ENCODE measurements around the gene COG4. TPM values are rescaled to one million over a fixed set of nuclear protein-coding genes. Genes with fewer than 3 reads are reported as not detected.

The COG4 gene
- total RNA-seq, 2 donors from 2014 or later, result 62.7 to 71.4 TPM

DNA sequence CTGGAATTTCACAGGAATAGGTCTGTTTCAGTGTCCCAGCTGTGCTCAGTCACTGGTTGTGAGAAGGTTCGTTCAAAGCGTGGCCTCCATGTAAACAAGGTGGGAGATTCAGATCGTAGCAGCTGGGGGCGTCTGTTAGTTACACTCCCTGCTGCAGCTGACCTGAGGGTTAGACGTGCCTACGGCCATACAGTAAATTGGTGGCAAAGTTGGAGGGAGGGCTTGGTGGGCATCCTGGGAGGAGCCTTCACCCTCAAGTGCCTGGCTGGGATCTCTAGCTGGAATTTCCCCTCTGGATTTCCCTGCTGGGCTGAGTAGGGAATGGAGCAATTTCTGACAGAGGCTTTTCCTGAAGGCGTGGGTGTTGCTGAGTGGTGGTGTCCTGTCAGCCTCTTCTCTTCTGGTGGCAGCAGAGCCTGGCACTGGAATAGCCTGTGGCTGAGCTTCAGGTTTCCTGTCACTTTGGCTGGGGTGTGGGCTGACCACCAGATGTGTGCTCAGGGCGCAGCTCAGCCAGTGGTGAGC lies 62.6 kb downstream of the COG4 start:
- peaks cover 5% of the 10 kb centered on the region for H3K4me1 ChIP-seq (ENCODE audit: control insufficient read depth, insufficient read depth, low read length)
- no peak overlapping the region for H3K4me3 ChIP-seq (ENCODE audit: low read length)
- peaks cover 18% of the 10 kb centered on the region for H3K4me1 Mint-ChIP-seq
- no peaks in the 10 kb centered on the region for H3K27me3 Mint-ChIP-seq (ENCODE audit: insufficient read depth)
- H3K27me3 ChIP-seq (ENCODE audit: control insufficient read depth, insufficient read depth, low read length, poor library complexity, severe bottlenecking), result no peaks in the 10 kb centered on the region
- H3K9me3 ChIP-seq (ENCODE audit: control insufficient read depth, low read length), result no peaks in the 10 kb centered on the region
- DNase-seq, result peak; percentile 80
- no peaks in the 10 kb centered on the region for H3K36me3 Mint-ChIP-seq (ENCODE audit: low read depth)
- no peaks in the 10 kb centered on the region for H3K9me3 Mint-ChIP-seq
- no peak overlapping the region for H3K9ac ChIP-seq (ENCODE audit: extremely low read depth, low read length, poor library complexity, severe bottlenecking)
- H3K4me3 Mint-ChIP-seq, result no peak overlapping the region
- H3K36me3 ChIP-seq (ENCODE audit: control insufficient read depth, insufficient read depth, low read length), result peaks cover 6% of the 10 kb centered on the region
- H3K27ac Mint-ChIP-seq, result peak overlapping the region; percentile 75
- whole genome bisulfite sequencing, 2 experiments (ENCODE audit: insufficient coverage in 1 of 2, insufficient read length in 1 of 2), result 65 to 74% methylated on average over 6 to 8 of the region's 8 CpGs
- H3K27ac ChIP-seq (ENCODE audit: low read depth, low read length), result peak overlapping the region; percentile 49
- TF ChIP-seq, protein P1, sequence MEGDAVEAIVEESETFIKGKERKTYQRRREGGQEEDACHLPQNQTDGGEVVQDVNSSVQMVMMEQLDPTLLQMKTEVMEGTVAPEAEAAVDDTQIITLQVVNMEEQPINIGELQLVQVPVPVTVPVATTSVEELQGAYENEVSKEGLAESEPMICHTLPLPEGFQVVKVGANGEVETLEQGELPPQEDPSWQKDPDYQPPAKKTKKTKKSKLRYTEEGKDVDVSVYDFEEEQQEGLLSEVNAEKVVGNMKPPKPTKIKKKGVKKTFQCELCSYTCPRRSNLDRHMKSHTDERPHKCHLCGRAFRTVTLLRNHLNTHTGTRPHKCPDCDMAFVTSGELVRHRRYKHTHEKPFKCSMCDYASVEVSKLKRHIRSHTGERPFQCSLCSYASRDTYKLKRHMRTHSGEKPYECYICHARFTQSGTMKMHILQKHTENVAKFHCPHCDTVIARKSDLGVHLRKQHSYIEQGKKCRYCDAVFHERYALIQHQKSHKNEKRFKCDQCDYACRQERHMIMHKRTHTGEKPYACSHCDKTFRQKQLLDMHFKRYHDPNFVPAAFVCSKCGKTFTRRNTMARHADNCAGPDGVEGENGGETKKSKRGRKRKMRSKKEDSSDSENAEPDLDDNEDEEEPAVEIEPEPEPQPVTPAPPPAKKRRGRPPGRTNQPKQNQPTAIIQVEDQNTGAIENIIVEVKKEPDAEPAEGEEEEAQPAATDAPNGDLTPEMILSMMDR (conservative IDR thresholded peaks at IDR 0.05), result peak; percentile 31

DNA sequence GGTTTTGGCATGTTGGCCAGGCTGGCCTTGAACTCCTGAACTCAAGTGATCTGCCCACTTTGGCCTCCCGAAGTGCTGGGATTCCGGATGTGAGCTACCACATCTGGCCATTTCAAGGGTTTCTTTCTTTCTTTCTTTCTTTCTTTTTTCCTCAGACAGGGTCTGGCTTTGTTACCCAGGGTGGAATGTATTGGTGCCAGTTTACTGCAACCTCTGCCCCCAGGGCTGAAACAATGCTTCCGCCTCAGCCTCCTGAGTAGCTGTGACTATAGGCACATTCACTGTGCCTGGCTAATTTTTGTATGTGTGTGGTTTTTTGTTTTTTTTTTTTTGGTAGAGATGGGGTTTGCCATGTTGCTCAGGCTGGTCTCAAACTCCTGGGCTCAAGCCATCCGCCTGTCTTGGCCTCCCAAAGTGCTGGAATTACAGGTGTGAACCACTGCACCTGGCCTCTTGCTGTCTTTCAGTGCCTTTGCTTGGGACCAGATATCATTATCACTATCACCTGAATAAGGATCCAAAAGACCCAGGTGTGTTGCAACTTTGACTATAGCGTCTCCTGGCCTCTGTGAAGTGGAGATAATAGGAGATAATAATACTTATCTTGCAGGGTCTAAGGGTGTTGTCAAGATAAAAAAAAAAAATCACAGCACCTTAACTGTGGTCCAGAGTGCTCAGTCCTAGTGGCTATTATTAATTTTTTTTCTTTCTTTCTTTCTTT lies 65.7 kb downstream of the COG4 start:
- H3K27me3 ChIP-seq (ENCODE audit: control insufficient read depth, insufficient read depth, low read length, poor library complexity, severe bottlenecking), result no peaks in the 10 kb centered on the region
- H3K36me3 Mint-ChIP-seq (ENCODE audit: low read depth), result no peaks in the 10 kb centered on the region
- WGBS, 2 experiments (ENCODE audit: insufficient coverage in 1 of 2, insufficient read length in 1 of 2), result 72 to 75% methylated on average over 2 to 5 of the region's 5 CpGs
- H3K9ac ChIP-seq (ENCODE audit: extremely low read depth, low read length, poor library complexity, severe bottlenecking), result no peak overlapping the region
- no peak overlapping the region for H3K4me3 Mint-ChIP-seq
- TF ChIP-seq, protein P1 (conservative IDR thresholded peaks at IDR 0.05), result no peak
- no peak for DNase-seq
- no peaks in the 10 kb centered on the region for H3K9me3 Mint-ChIP-seq
- H3K27me3 Mint-ChIP-seq (ENCODE audit: insufficient read depth), result no peaks in the 10 kb centered on the region
- no peak overlapping the region for H3K27ac Mint-ChIP-seq
- H3K4me1 ChIP-seq (ENCODE audit: control insufficient read depth, insufficient read depth, low read length), result peaks cover 5% of the 10 kb centered on the region
- H3K4me3 ChIP-seq (ENCODE audit: low read length), result no peak overlapping the region
- peaks cover 23% of the 10 kb centered on the region for H3K4me1 Mint-ChIP-seq
- H3K36me3 ChIP-seq (ENCODE audit: control insufficient read depth, insufficient read depth, low read length), result no peaks in the 10 kb centered on the region
- no peaks in the 10 kb centered on the region for H3K9me3 ChIP-seq (ENCODE audit: control insufficient read depth, low read length)
- H3K27ac ChIP-seq (ENCODE audit: low read depth, low read length), result no peak overlapping the region

DNA sequence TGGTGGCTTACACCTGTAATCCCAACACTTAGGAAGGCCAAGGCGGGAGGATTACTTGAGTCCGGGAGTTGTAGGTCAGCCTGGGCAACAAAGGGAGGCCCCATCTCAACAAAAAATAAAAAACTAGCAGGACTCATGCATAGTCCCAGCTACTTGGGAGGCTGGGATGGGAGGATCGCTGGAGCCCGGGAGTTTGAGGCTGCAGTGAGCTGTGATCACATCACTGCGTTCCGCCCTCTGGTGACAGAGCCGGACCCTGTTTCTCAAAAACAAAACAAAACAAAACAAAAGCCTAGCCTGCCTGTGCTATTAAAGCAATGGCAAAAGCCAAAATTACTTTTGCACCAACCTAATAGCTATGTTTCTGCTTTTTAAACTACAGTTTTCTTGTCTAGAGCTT lies 67.4 kb downstream of the COG4 start:
- Histone ChIP-seq H3K9me3 (ENCODE audit: control insufficient read depth, low read length) (peaks cover 4% of the 10 kb centered on the region), H3K4me3 (ENCODE audit: low read length) (no peak overlapping the region), H3K4me1 (ENCODE audit: control insufficient read depth, insufficient read depth, low read length) (peaks cover 3% of the 10 kb centered on the region), H3K36me3 (ENCODE audit: control insufficient read depth, insufficient read depth, low read length) (no peaks in the 10 kb centered on the region), H3K9ac (ENCODE audit: extremely low read depth, low read length, poor library complexity, severe bottlenecking) (no peak overlapping the region), H3K27ac (ENCODE audit: low read depth, low read length) (no peak overlapping the region), H3K27me3 (ENCODE audit: control insufficient read depth, insufficient read depth, low read length, poor library complexity, severe bottlenecking) (no peaks in the 10 kb centered on the region)
- TF ChIP-seq, protein P1 (conservative IDR thresholded peaks at IDR 0.05), result no peak
- no peaks in the 10 kb centered on the region for H3K27me3 Mint-ChIP-seq (ENCODE audit: insufficient read depth)
- peak overlapping the region; percentile 75 for H3K4me3 Mint-ChIP-seq
- peaks cover 18% of the 10 kb centered on the region for H3K4me1 Mint-ChIP-seq
- peak overlapping the region; percentile 10 for H3K27ac Mint-ChIP-seq
- H3K36me3 Mint-ChIP-seq (ENCODE audit: low read depth), result no peaks in the 10 kb centered on the region
- 92 to 93% methylated on average over 6 to 7 of the region's 7 CpGs for WGBS, 2 experiments (ENCODE audit: insufficient coverage in 1 of 2, insufficient read length in 1 of 2)
- H3K9me3 Mint-ChIP-seq, result no peaks in the 10 kb centered on the region
- no peak for DNase-seq
